Mesendoderm (in vitro differentiated cells): ENCODE results near the gene DNAJC4.

Experiments used
- DNase-seq: peaks from one replicate; pipeline ENCODE4 v3.0.0; 2013
- H2AK5ac ChIP-seq: 2 replicates; pipeline ENCODE4 v1.6.1; 2013; ENCODE audit warnings: low read length, inconsistent platforms
- H2BK120ac ChIP-seq: 2 replicates; pipeline ENCODE4 v1.6.1; 2013; ENCODE audit warnings: low read depth, mild to moderate bottlenecking, low read length, moderate library complexity, mixed read lengths
- H2BK15ac ChIP-seq: replicated peaks from 2 replicates; pipeline ENCODE4 v1.6.1; 2013; ENCODE audit warnings: low read depth, mild to moderate bottlenecking, moderate library complexity
- H2BK5ac ChIP-seq: 2 replicates; pipeline ENCODE4 v1.6.1; 2013; ENCODE audit warnings: low read length, inconsistent platforms
- H3K18ac ChIP-seq: 2 replicates; pipeline ENCODE4 v1.6.1; 2013; ENCODE audit warnings: mild to moderate bottlenecking, low read length, mixed read lengths
- H3K23ac ChIP-seq: one replicate; pipeline ENCODE4 v1.6.1; 2013; ENCODE audit warnings: low read length
- H3K27ac ChIP-seq: 2 replicates; pipeline ENCODE4 v1.5.1; 2013; ENCODE audit warnings: low read depth, mild to moderate bottlenecking, inconsistent platforms, low read length, moderate library complexity
- H3K27me3 ChIP-seq: 2 replicates; pipeline ENCODE4 v1.6.1; 2013; ENCODE audit warnings: low read length, control low read depth, mild to moderate bottlenecking, inconsistent platforms; ENCODE audit not compliant: insufficient read depth, poor library complexity
- H3K36me3 ChIP-seq: 2 replicates; pipeline ENCODE4 v1.6.1; 2013; ENCODE audit warnings: low read length, inconsistent platforms; ENCODE audit not compliant: control insufficient read depth, insufficient read depth
- H3K4ac ChIP-seq: one replicate; pipeline ENCODE4 v1.6.1; 2013; ENCODE audit warnings: low read depth, mild to moderate bottlenecking, low read length, moderate library complexity
- H3K4me1 ChIP-seq: 2 replicates; pipeline ENCODE4 v1.6.1; 2013; ENCODE audit warnings: low read depth, low read length, inconsistent platforms; ENCODE audit not compliant: control insufficient read depth
- H3K4me2 ChIP-seq: 2 replicates; pipeline ENCODE4 v1.6.1; 2013; ENCODE audit warnings: low read length
- H3K4me3 ChIP-seq: 2 replicates; pipeline ENCODE4 v1.5.1; 2013; ENCODE audit warnings: mild to moderate bottlenecking, low read length
- H3K56ac ChIP-seq: one replicate; pipeline ENCODE4 v1.6.1; 2013; ENCODE audit warnings: low read length
- H3K79me1 ChIP-seq: 2 replicates; pipeline ENCODE4 v1.6.1; 2013; ENCODE audit warnings: low read length, inconsistent platforms
- H3K79me2 ChIP-seq: 2 replicates; pipeline ENCODE4 v1.6.1; 2013; ENCODE audit warnings: mild to moderate bottlenecking, low read length; ENCODE audit not compliant: control insufficient read depth, insufficient read depth
- H3K9ac ChIP-seq: 2 replicates; pipeline ENCODE4 v1.6.1; 2013; ENCODE audit warnings: low read length, inconsistent platforms
- H4K5ac ChIP-seq: one replicate; pipeline ENCODE4 v1.6.1; 2013; ENCODE audit warnings: low read length
- H4K8ac ChIP-seq: one replicate; pipeline ENCODE4 v1.6.1; 2013; ENCODE audit warnings: low read depth, mild to moderate bottlenecking, control low read depth, low read length, moderate library complexity
- WGBS: extraction: QIAGEN DNeasy Blood & Tissue Kit; methylation state at CpG from one replicate; pipeline ENCODE4 v1.1.7; 2013; ENCODE audit warnings: low lambda C conversion rate, missing lambda C conversion rate; ENCODE audit not compliant: insufficient coverage; ENCODE audit errors: extremely low coverage; 5-methylcytosine and 5-hydroxymethylcytosine counted together

Gene DNAJC4

GRCh38 chr11:64256300-64256699 lies 26.0 kb downstream of the DNAJC4 start:
- WGBS = no CpG with 5 or more reads among the region's 15 CpGs
- Histone ChIP-seq H2BK15ac (no peak overlapping the region), H2BK120ac (no peak overlapping the region), H4K8ac (no peak overlapping the region), H3K79me2 (peaks cover 12% of the 10 kb centered on the region), H3K36me3 (peaks cover 11% of the 10 kb centered on the region), H2AK5ac (no peak overlapping the region), H3K27me3 (no peaks in the 10 kb centered on the region), H4K5ac (no peak overlapping the region), H2BK5ac (no peak overlapping the region), H3K27ac (no peak overlapping the region), H3K18ac (no peak overlapping the region), H3K4me3 (no peak overlapping the region), H3K4me1 (no peaks in the 10 kb centered on the region), H3K23ac (no peak overlapping the region), H3K56ac (no peak overlapping the region), H3K9ac (no peak overlapping the region), H3K4me2 (no peak overlapping the region), H3K79me1 (peaks cover 13% of the 10 kb centered on the region), H3K4ac (no peak overlapping the region)
- DNase-seq = no peak

GRCh38 chr11:64258356-64258755 lies 28.0 kb downstream of the DNAJC4 start:
- no peak overlapping the region for H2AK5ac ChIP-seq
- no peak overlapping the region for H2BK15ac ChIP-seq
- no peaks in the 10 kb centered on the region for H3K4me1 ChIP-seq
- H3K79me2 ChIP-seq = peaks cover under 1% of the 10 kb centered on the region
- H3K23ac ChIP-seq = no peak overlapping the region
- peaks cover 5% of the 10 kb centered on the region for H3K79me1 ChIP-seq
- no peak overlapping the region for H3K9ac ChIP-seq
- H4K8ac ChIP-seq = no peak overlapping the region
- H3K4me3 ChIP-seq = no peak overlapping the region
- no peak overlapping the region for H3K4ac ChIP-seq
- H3K27me3 ChIP-seq = no peaks in the 10 kb centered on the region
- WGBS = no CpG with 5 or more reads among the region's 24 CpGs
- peaks cover 14% of the 10 kb centered on the region for H3K36me3 ChIP-seq
- no peak overlapping the region for H3K4me2 ChIP-seq
- no peak overlapping the region for H2BK120ac ChIP-seq
- no peak overlapping the region for H3K18ac ChIP-seq
- H3K56ac ChIP-seq = no peak overlapping the region
- H3K27ac ChIP-seq = no peak overlapping the region
- no peak overlapping the region for H2BK5ac ChIP-seq
- H4K5ac ChIP-seq = no peak overlapping the region
- DNase-seq = no peak

GRCh38 chr11:64258946-64259532 lies 28.7 kb downstream of the DNAJC4 start:
- Histone ChIP-seq H2BK5ac (no peak overlapping the region), H3K36me3 (peaks cover 17% of the 10 kb centered on the region), H3K23ac (no peak overlapping the region), H3K27ac (no peak overlapping the region), H3K4me1 (no peaks in the 10 kb centered on the region), H3K18ac (no peak overlapping the region), H3K9ac (no peak overlapping the region), H3K4me2 (no peak overlapping the region), H3K79me1 (peaks cover 3% of the 10 kb centered on the region), H3K56ac (no peak overlapping the region), H3K79me2 (no peaks in the 10 kb centered on the region), H4K5ac (no peak overlapping the region), H3K4me3 (no peak overlapping the region), H2BK15ac (no peak overlapping the region), H2AK5ac (no peak overlapping the region), H3K4ac (no peak overlapping the region), H3K27me3 (no peaks in the 10 kb centered on the region), H2BK120ac (no peak overlapping the region), H4K8ac (no peak overlapping the region)
- DNase-seq = no peak
- WGBS = no CpG with 5 or more reads among the region's 32 CpGs

GRCh38 chr11:64259533-64260067 lies 29.3 kb downstream of the DNAJC4 start:
- Histone ChIP-seq H2AK5ac (no peak overlapping the region), H3K18ac (no peak overlapping the region), H4K5ac (no peak overlapping the region), H3K4me3 (no peak overlapping the region), H3K4ac (no peak overlapping the region), H2BK5ac (no peak overlapping the region), H3K56ac (no peak overlapping the region), H2BK120ac (no peak overlapping the region), H3K4me2 (no peak overlapping the region), H3K23ac (no peak overlapping the region), H3K27ac (no peak overlapping the region), H3K79me1 (no peaks in the 10 kb centered on the region), H3K9ac (no peak overlapping the region), H3K79me2 (no peaks in the 10 kb centered on the region), H3K4me1 (no peaks in the 10 kb centered on the region), H2BK15ac (no peak overlapping the region), H3K27me3 (no peaks in the 10 kb centered on the region), H3K36me3 (peaks cover 20% of the 10 kb centered on the region), H4K8ac (no peak overlapping the region)
- no CpG with 5 or more reads among the region's 4 CpGs for WGBS
- DNase-seq = no peak

GRCh38 chr11:64260147-64260708 lies 29.9 kb downstream of the DNAJC4 start:
- no peak overlapping the region for H3K18ac ChIP-seq
- H3K4me1 ChIP-seq = no peaks in the 10 kb centered on the region
- no peak overlapping the region for H3K4me3 ChIP-seq
- H3K27me3 ChIP-seq = no peaks in the 10 kb centered on the region
- no peaks in the 10 kb centered on the region for H3K79me1 ChIP-seq
- no peak overlapping the region for H3K4ac ChIP-seq
- no peak overlapping the region for H3K56ac ChIP-seq
- H4K8ac ChIP-seq = no peak overlapping the region
- H4K5ac ChIP-seq = no peak overlapping the region
- H3K23ac ChIP-seq = no peak overlapping the region
- peaks cover 17% of the 10 kb centered on the region for H3K36me3 ChIP-seq
- H2BK120ac ChIP-seq = no peak overlapping the region
- H3K4me2 ChIP-seq = no peak overlapping the region
- H2AK5ac ChIP-seq = no peak overlapping the region
- no peak overlapping the region for H2BK15ac ChIP-seq
- DNase-seq = no peak
- no peak overlapping the region for H3K27ac ChIP-seq
- WGBS = no CpG with 5 or more reads among the region's 6 CpGs
- no peaks in the 10 kb centered on the region for H3K79me2 ChIP-seq
- H3K9ac ChIP-seq = no peak overlapping the region
- no peak overlapping the region for H2BK5ac ChIP-seq
